Activated CD8-positive, alpha-beta T cell treated with anti-CD3 and anti-CD28 coated beads for 36 hours (primary cell): ENCODE results near the gene BBOF1. TPM values are rescaled to one million over a fixed set of nuclear protein-coding genes. Genes with fewer than 3 reads are reported as not detected.
"Not testable (repeated sequence)": the region's sequence is repeated elsewhere in the genome, so short reads cannot be mapped to it uniquely, and the experiment has no call there.

Source experiments
- ATAC-seq: fragments of 200-7000 bp; cut with Tn5 transposase; one replicate; pipeline ENCODE4 v1.10.0; 2021; ENCODE audit warnings: mild to moderate bottlenecking, moderate library complexity
- CTCF ChIA-PET: fragments of 350-600 bp; sonication (Branson Sonifier 250); formaldehyde crosslinking; loops from one replicate; lab custom pipeline; 2021; ENCODE audit warnings: antibody characterized with exemption; lab: Charles Lee
- POLR2A ChIA-PET: fragments of 350-600 bp; sonication (Branson Sonifier 250); formaldehyde crosslinking; loops from one replicate; lab custom pipeline; 2021; ENCODE audit warnings: antibody characterized with exemption; lab: Charles Lee
- DNase-seq: peaks from one replicate; pipeline ENCODE4 v3.0.0-alpha.2; 2020
- H3K27ac Mint-ChIP-seq: one replicate; pipeline ENCODE4 v1.8.0; 2021; ENCODE audit warnings: mild to moderate bottlenecking, mixed read lengths
- H3K27me3 Mint-ChIP-seq: one replicate; pipeline ENCODE4 v1.8.0; 2021; ENCODE audit warnings: mixed read lengths
- H3K36me3 Mint-ChIP-seq: one replicate; pipeline ENCODE4 v1.8.0; 2021; ENCODE audit warnings: low read depth, mixed read lengths
- H3K4me1 Mint-ChIP-seq: one replicate; pipeline ENCODE4 v1.8.0; 2021; ENCODE audit warnings: low read depth, mixed read lengths
- H3K4me3 Mint-ChIP-seq: one replicate; pipeline ENCODE4 v1.8.0; 2021; ENCODE audit warnings: mild to moderate bottlenecking, moderate library complexity, mixed read lengths
- H3K9me3 Mint-ChIP-seq: one replicate; pipeline ENCODE4 v1.8.0; 2021; ENCODE audit warnings: mixed read lengths
- CTCF ChIP-seq: fragments of 200-600 bp; IDR thresholded peaks from one replicate; pipeline ENCODE4 v1.8.0; 2022; ENCODE audit warnings: antibody characterized with exemption, mild to moderate bottlenecking
- intact Hi-C: fragments of 100-400 bp; cut with micrococcal nuclease; formaldehyde crosslinking; loops from one replicate; pipeline ENCODE4 v1.10.0; 2022
- total RNA-seq, 2 experiments: library from RNA; stranded (reverse); gene quantifications; one replicate each; pipeline ENCODE4 v1.2.3, GENCODE V29; 2021

BBOF1 gene
- total RNA-seq, 2 experiments from 2014 or later = 1.2 TPM

- H3K4me1 Mint-ChIP-seq = no peaks in the 10 kb centered on the region
- peaks cover 3% of the 10 kb centered on the region for H3K36me3 Mint-ChIP-seq
- intact Hi-C loops = no loop called here
- H3K27me3 Mint-ChIP-seq = no peaks in the 10 kb centered on the region
- no peak overlapping the region for H3K4me3 Mint-ChIP-seq
- no peaks in the 10 kb centered on the region for H3K9me3 Mint-ChIP-seq
- ChIA-PET POLR2A (interaction anchor here (1.1 kb wide), 1 partner anchor 21 kb away, joined by 3 read pairs; no protein-coding TSS in a partner anchor), CTCF (no interaction called here)
- ATAC-seq = no peak
- no peak for TF ChIP-seq CTCF
- DNase-seq = no peak
- no peak overlapping the region for H3K27ac Mint-ChIP-seq
These were observed 21.8 kb upstream of the BBOF1 start for GRCh38 chr14:73997108-73997943.

GRCh38 chr14:73997944-73998447 lies 21.2 kb upstream of the BBOF1 start:
- CTCF ChIA-PET = interaction anchor here (1.2 kb wide), 1 partner anchor 43 kb away, joined by 3 read pairs; no protein-coding TSS in a partner anchor
- TF ChIP-seq CTCF = no peak
- POLR2A ChIA-PET = interaction anchor here (0.6 to 1.1 kb wide), 2 partner anchors 20 to 92 kb away, joined by 3 to 5 read pairs; no protein-coding TSS in a partner anchor
- intact Hi-C loops = no loop called here
- ATAC-seq (no peak), DNase-seq (no peak)
- H3K4me3 Mint-ChIP-seq = no peak overlapping the region
- H3K4me1 Mint-ChIP-seq = no peaks in the 10 kb centered on the region
- no peaks in the 10 kb centered on the region for H3K9me3 Mint-ChIP-seq
- no peaks in the 10 kb centered on the region for H3K27me3 Mint-ChIP-seq
- H3K27ac Mint-ChIP-seq = no peak overlapping the region
- H3K36me3 Mint-ChIP-seq = peaks cover 3% of the 10 kb centered on the region

GRCh38 chr14:73998726-73999125 lies 20.4 kb upstream of the BBOF1 start:
- no peak for ATAC-seq
- H3K27ac Mint-ChIP-seq = no peak overlapping the region
- no peaks in the 10 kb centered on the region for H3K9me3 Mint-ChIP-seq
- peaks cover 3% of the 10 kb centered on the region for H3K36me3 Mint-ChIP-seq
- no peak overlapping the region for H3K4me3 Mint-ChIP-seq
- H3K4me1 Mint-ChIP-seq = no peaks in the 10 kb centered on the region
- no peak for DNase-seq
- intact Hi-C loops = no loop called here
- CTCF ChIA-PET = interaction anchor here (1.2 kb wide), 1 partner anchor 42 kb away, joined by 3 read pairs; no protein-coding TSS in a partner anchor
- no peaks in the 10 kb centered on the region for H3K27me3 Mint-ChIP-seq
- POLR2A ChIA-PET = interaction anchor here (0.6 to 1.1 kb wide), 2 partner anchors 19 to 93 kb away, joined by 3 to 5 read pairs; no protein-coding TSS in a partner anchor
- no peak for TF ChIP-seq CTCF

GRCh38 chr14:74005664-74006063 lies 13.5 kb upstream of the BBOF1 start:
- intact Hi-C loops, POLR2A ChIA-PET, H3K27me3 Mint-ChIP-seq, H3K4me1 Mint-ChIP-seq, DNase-seq, ATAC-seq, H3K27ac Mint-ChIP-seq, CTCF ChIA-PET, H3K4me3 Mint-ChIP-seq, H3K9me3 Mint-ChIP-seq: not testable (repeated sequence)
- H3K36me3 Mint-ChIP-seq = peaks cover 17% of the 10 kb centered on the region

- Mint-ChIP-seq H3K4me1 (no peaks in the 10 kb centered on the region), H3K9me3 (no peaks in the 10 kb centered on the region), H3K36me3 (peaks cover 24% of the 10 kb centered on the region), H3K27me3 (no peaks in the 10 kb centered on the region), H3K27ac (no peak overlapping the region), H3K4me3 (no peak overlapping the region)
- CTCF ChIA-PET = no interaction called here
- POLR2A ChIA-PET = interaction anchor here (0.6 kb wide), 1 partner anchor 73 kb away, joined by 3 read pairs; no protein-coding TSS in a partner anchor
- ATAC-seq = no peak
- TF ChIP-seq CTCF = no peak
- DNase-seq = no peak
- intact Hi-C loops = no loop called here
These were observed 10.2 kb upstream of the BBOF1 start for GRCh38 chr14:74008843-74009499.
